ENCODE data around the gene GZF1. TPM values are rescaled to one million over a fixed set of nuclear protein-coding genes. Genes with fewer than 3 reads are reported as not detected.
A peak's percentile ranks its signal among the peaks of the same experiment; 100 is the strongest.

The GZF1 gene
- total RNA-seq, 1 experiment from 2014 or later = 17.0 TPM

DNA sequence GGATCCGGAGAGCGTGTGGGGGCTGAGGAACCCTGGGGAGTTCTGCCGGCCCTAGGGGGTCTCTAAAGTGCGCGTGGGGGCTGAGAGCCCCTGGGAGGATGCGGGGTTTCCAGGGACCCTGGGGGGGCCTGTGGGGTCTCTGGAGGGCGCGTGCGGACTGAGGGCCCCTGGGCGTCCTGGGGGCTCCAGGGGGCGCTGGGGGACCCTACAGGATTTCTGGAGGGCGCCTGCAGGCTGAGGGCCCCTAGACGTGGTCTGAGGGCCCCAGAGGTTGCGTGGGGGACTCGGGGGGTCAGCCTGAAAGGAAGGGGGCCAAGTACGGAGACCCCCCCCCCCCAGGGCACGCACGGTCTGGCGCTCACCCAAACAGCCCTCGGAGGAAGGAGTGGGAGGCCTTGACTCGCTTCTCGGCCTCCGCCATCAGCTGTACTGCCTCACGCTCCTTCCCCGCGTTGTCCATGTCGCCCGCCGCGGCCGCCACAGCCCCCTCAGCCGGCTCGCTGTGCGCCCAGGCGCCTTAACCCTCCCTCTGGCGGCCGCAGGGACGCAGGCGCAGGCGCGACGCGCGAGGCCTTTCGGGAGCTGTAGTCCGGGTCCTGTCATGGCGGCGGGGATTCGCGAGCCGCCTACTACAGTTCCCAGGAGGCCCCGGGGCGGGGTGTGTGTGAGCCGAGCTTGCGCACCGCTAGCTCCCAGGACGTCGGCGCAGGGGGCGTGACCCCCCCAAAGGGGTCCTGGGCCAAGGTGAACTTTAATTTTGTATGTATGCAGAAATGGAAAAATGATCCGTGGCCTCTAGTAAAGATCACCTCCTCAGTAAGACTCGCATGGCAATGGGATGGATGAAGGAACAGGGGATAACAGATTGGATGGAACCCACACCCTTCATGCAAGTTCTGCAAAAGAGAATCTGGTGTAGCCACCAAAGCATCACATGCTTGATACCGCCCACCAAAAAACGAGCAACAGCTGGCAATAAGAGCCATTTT lies 59.3 kb downstream of the GZF1 start, which contains the start of gene NAPB:
Gene NAPB, minus strand, starts transcription at position 546 of the 989 bp plus-strand sequence. Its CDS starts 86 bp downstream, at position 460.
- TF ChIP-seq, protein P1, sequence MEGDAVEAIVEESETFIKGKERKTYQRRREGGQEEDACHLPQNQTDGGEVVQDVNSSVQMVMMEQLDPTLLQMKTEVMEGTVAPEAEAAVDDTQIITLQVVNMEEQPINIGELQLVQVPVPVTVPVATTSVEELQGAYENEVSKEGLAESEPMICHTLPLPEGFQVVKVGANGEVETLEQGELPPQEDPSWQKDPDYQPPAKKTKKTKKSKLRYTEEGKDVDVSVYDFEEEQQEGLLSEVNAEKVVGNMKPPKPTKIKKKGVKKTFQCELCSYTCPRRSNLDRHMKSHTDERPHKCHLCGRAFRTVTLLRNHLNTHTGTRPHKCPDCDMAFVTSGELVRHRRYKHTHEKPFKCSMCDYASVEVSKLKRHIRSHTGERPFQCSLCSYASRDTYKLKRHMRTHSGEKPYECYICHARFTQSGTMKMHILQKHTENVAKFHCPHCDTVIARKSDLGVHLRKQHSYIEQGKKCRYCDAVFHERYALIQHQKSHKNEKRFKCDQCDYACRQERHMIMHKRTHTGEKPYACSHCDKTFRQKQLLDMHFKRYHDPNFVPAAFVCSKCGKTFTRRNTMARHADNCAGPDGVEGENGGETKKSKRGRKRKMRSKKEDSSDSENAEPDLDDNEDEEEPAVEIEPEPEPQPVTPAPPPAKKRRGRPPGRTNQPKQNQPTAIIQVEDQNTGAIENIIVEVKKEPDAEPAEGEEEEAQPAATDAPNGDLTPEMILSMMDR (conservative IDR thresholded peaks at IDR 0.05) = peak; percentile 52
- Mint-ChIP-seq H3K27ac (peak within 1 kb of the TSS in 2 of 3 experiments; percentile 43 to 62; a peak in 2 of 7 replicates), H3K36me3 (ENCODE audit: insufficient read depth in 1 of 3, low read depth in 3 of 3) (peaks cover 0 to 12% (median 3%) of the 10 kb centered on the region in 3 experiments; a peak in 4 of 7 replicates)

More for the DNA sequence above, 59.3 kb downstream of the GZF1 start, which contains the start of gene NAPB:
- Histone ChIP-seq H3K27me3 (ENCODE audit: insufficient read depth, low read length) (no peaks in the 10 kb centered on the region), H3K18ac (ENCODE audit: insufficient read length, low read depth, low read length) (no peak within 1 kb of the TSS), H3K9me3 (ENCODE audit: control insufficient read depth, low read depth, low read length) (no peaks in the 10 kb centered on the region), H4K91ac (ENCODE audit: insufficient read length, low read depth, low read length) (no peak within 1 kb of the TSS), H2BK5ac (ENCODE audit: insufficient read length, low read length) (no peak within 1 kb of the TSS), H3K4me1 (ENCODE audit: insufficient read depth, low read length) (no peaks in the 10 kb centered on the region), H4K20me1 (ENCODE audit: control insufficient read depth, insufficient read depth, insufficient read length) (no peaks in the 10 kb centered on the region), H2BK15ac (ENCODE audit: low read depth, low read length) (no peak within 1 kb of the TSS), H3K79me2 (ENCODE audit: insufficient read depth, low read length) (peaks cover 3% of the 10 kb centered on the region; the same call in 1 of the 2 replicates), H3K9ac (ENCODE audit: extremely low read depth, insufficient read length, low read length) (peak within 1 kb of the TSS; percentile 5), H4K8ac (replicated peaks; ENCODE audit: insufficient read length, low read depth, low read length) (no peak within 1 kb of the TSS), H2AK5ac (ENCODE audit: insufficient read length, low read length) (no peak within 1 kb of the TSS), H2BK20ac (ENCODE audit: low read depth, low read length, poor library complexity, severe bottlenecking) (no peak within 1 kb of the TSS), H3K56ac (ENCODE audit: insufficient read length, low read depth, low read length) (no peak within 1 kb of the TSS), H3T11ph (ENCODE audit: low read length) (no peak within 1 kb of the TSS), H2BK120ac (ENCODE audit: low read depth, low read length, poor library complexity, severe bottlenecking) (no peak within 1 kb of the TSS), H2AFZ (ENCODE audit: low read length) (no peak within 1 kb of the TSS), H3K4ac (ENCODE audit: low read depth, low read length) (no peak within 1 kb of the TSS), H3K23ac (ENCODE audit: insufficient read length, low read depth, low read length) (no peak within 1 kb of the TSS), H4K5ac (ENCODE audit: insufficient read length, low read depth, low read length) (no peak within 1 kb of the TSS), H3K4me2 (ENCODE audit: insufficient read depth, insufficient read length, low read length) (peak within 1 kb of the TSS; percentile 83), H3K27ac (ENCODE audit: insufficient read length, low read depth, low read length) (no peak within 1 kb of the TSS), H3K23me2 (ENCODE audit: insufficient read length, low read depth, low read length, poor library complexity, severe bottlenecking) (peaks cover 8% of the 10 kb centered on the region), H3K79me1 (ENCODE audit: insufficient read depth, low read depth, low read length, poor library complexity, severe bottlenecking) (peaks cover 2% of the 10 kb centered on the region), H3K14ac (ENCODE audit: insufficient read depth, low read length) (0 out of 2 replicates have a peak within 1 kb of the TSS, but pooled peaks have one; percentile 8), H2BK12ac (ENCODE audit: insufficient read length, low read depth, low read length) (no peak within 1 kb of the TSS)
- WGBS (ENCODE audit: extremely low coverage, insufficient read length, low lambda C conversion rate) = no CpG with 5 or more reads among the region's 64 CpGs
- H3K4me3 Mint-ChIP-seq = peak within 1 kb of the TSS; percentile 80 to 93
- H3K4me1 Mint-ChIP-seq = peaks cover 22 to 24% of the 10 kb centered on the region in 2 experiments
- peaks cover 3% of the 10 kb centered on the region for H3K27me3 Mint-ChIP-seq (ENCODE audit: low read depth)
- H3K9me3 Mint-ChIP-seq = peaks cover 3 to 12% of the 10 kb centered on the region in 2 experiments; a peak in 3 of 5 replicates
- peak; percentile 95 for DNase-seq

Other genes starting within 250 kb of the GZF1 start
- gene NXT1, start 11.4 kb upstream of the GZF1 start, total RNA-seq (2021) = 25.5 and 27.1 TPM in 2 replicates
- gene NAPB, start 59.3 kb downstream of the GZF1 start, total RNA-seq (2021) = 10.4 and 11.3 TPM in 2 replicates
- not detected in 2 replicates for gene CSTL1, start 77.5 kb downstream of the GZF1 start, total RNA-seq (2021)
- not detected in 2 replicates for gene CST11, start 90.7 kb downstream of the GZF1 start, total RNA-seq (2021)
- not detected in 2 replicates for gene CST8, start 128.9 kb downstream of the GZF1 start, total RNA-seq (2021)
- not detected in 2 replicates for gene CST9L, start 206.3 kb downstream of the GZF1 start, total RNA-seq (2021)
- gene CST9, start 243.7 kb downstream of the GZF1 start, total RNA-seq (2021) = not detected in 2 replicates